ENCODE measurements around the gene NSMCE4A. TPM values are rescaled to one million over a fixed set of nuclear protein-coding genes. Genes with fewer than 3 reads are reported as not detected.
A peak's percentile ranks its signal among the peaks of the same experiment; 100 is the strongest.

NSMCE4A gene
- total and polyA plus RNA-seq, 9 of the 15 experiments (the other 6 are each of a cell fraction or from before 2014, with no cell fraction given): 8.4 to 88.5 (median 46.4) TPM

- TF ChIP-seq ZNF592 (IDR thresholded peaks at IDR 0.05): no peak
- TF ChIP-seq, protein P1, sequence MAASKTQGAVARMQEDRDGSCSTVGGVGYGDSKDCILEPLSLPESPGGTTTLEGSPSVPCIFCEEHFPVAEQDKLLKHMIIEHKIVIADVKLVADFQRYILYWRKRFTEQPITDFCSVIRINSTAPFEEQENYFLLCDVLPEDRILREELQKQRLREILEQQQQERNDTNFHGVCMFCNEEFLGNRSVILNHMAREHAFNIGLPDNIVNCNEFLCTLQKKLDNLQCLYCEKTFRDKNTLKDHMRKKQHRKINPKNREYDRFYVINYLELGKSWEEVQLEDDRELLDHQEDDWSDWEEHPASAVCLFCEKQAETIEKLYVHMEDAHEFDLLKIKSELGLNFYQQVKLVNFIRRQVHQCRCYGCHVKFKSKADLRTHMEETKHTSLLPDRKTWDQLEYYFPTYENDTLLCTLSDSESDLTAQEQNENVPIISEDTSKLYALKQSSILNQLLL (CRISPR knock-in tag; IDR thresholded peaks at IDR 0.05; ENCODE audit: borderline replicate concordance): no peak
- TF ChIP-seq THRAP3 (IDR thresholded peaks at IDR 0.05; ENCODE audit: borderline replicate concordance): no peak
- no peak for TF ChIP-seq KDM1A (IDR thresholded peaks at IDR 0.05)
- TF ChIP-seq ZNF175 (CRISPR knock-in tag; IDR thresholded peaks at IDR 0.05; ENCODE audit: low read depth): no peak
- TF ChIP-seq, protein P2, sequence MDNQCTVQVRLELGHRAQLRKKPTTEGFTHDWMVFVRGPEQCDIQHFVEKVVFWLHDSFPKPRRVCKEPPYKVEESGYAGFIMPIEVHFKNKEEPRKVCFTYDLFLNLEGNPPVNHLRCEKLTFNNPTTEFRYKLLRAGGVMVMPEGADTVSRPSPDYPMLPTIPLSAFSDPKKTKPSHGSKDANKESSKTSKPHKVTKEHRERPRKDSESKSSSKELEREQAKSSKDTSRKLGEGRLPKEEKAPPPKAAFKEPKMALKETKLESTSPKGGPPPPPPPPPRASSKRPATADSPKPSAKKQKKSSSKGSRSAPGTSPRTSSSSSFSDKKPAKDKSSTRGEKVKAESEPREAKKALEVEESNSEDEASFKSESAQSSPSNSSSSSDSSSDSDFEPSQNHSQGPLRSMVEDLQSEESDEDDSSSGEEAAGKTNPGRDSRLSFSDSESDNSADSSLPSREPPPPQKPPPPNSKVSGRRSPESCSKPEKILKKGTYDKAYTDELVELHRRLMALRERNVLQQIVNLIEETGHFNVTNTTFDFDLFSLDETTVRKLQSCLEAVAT (IDR thresholded peaks at IDR 0.05): no peak
- no peak for TF ChIP-seq CHAMP1 (IDR thresholded peaks at IDR 0.05)
- TF ChIP-seq, protein P3, sequence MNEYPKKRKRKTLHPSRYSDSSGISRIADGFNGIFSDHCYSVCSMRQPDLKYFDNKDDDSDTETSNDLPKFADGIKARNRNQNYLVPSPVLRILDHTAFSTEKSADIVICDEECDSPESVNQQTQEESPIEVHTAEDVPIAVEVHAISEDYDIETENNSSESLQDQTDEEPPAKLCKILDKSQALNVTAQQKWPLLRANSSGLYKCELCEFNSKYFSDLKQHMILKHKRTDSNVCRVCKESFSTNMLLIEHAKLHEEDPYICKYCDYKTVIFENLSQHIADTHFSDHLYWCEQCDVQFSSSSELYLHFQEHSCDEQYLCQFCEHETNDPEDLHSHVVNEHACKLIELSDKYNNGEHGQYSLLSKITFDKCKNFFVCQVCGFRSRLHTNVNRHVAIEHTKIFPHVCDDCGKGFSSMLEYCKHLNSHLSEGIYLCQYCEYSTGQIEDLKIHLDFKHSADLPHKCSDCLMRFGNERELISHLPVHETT (CRISPR knock-in tag; conservative IDR thresholded peaks at IDR 0.05 in 1 of 2, IDR thresholded peaks at IDR 0.05 in 1 of 2): peak in 1 of 2 experiments; percentile 91; a peak in 2 of 4 replicates
- no peak for TF ChIP-seq ZNF239 (CRISPR knock-in tag; IDR thresholded peaks at IDR 0.05)
- peak; percentile 37 to 54; a peak in 3 of 4 replicates for TF ChIP-seq NONO (IDR thresholded peaks at IDR 0.05; ENCODE audit: low read depth in 2 of 2, low read length in 1 of 2)
- TF ChIP-seq ZFPM2 (CRISPR knock-in tag; IDR thresholded peaks at IDR 0.05): no peak
- TF ChIP-seq ZBTB5 (IDR thresholded peaks at IDR 0.05): no peak
Observed at GRCh38 chr10:121927841-121928527, 47.0 kb downstream of the NSMCE4A start, which contains the start of gene ATE1 (continued).

Measured in K562 (cell line).